ENCODE measurements around the gene FPGS. TPM values are rescaled to one million over a fixed set of nuclear protein-coding genes. Genes with fewer than 3 reads are reported as not detected.

Gene FPGS
- polyA plus RNA-seq, 3 donors, result 45.4 to 53.4 (median 50.6) TPM

GRCh38 chr9:127856094-127856728, 53.5 kb downstream of the FPGS start:
- no peak for DNase-seq

DNA sequence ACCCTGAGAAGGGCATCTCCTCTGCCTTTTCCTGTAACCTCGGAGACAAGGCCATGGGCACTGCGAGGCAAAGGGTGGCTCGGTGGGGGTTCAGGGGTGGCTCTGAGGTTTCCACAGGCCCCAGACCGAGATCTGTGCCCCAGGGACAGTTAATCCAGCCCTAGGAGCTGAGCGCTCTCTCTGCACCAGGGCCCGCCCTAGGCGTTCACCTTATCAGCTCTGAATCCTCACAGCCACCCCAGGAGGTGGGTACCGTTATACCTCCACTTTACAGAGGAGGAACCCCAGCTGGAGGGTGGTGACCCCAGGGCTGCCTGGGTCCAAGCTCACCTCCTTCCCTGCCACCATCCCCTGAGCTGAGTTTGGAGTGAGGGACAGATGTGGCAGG, 54.0 kb downstream of the FPGS start:
- no peak for DNase-seq

DNA sequence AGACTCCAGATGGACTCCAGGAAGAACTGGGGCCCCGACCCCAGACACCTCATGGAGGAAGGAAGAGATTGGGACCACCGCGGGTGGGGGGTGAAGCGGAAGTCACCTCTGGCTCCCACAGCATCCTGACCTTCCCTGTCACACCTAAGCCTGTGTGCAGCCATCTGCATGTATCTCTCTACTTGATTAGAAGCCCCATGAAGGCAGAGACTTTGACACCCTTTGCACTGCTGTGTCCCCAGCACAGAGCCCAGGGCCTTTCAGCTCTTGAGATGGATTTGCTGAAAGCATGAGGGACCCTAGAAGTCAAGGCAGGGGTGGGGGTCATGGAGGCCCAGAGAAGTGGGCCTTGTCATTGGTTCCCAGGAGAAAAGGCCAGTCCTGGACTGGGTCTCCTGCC, 54.6 kb downstream of the FPGS start:
- DNase-seq, result no peak

- DNase-seq, result no peak
Measured at GRCh38 chr9:127858041-127858512, 55.4 kb downstream of the FPGS start.

- no peak for DNase-seq
Measured at GRCh38 chr9:127860260-127860659, 57.6 kb downstream of the FPGS start.

- DNase-seq, result no peak
Measured at GRCh38 chr9:127860779-127861178, 58.1 kb downstream of the FPGS start.

- DNase-seq, result no peak
Measured at GRCh38 chr9:127862075-127863011, 59.7 kb downstream of the FPGS start.

DNA sequence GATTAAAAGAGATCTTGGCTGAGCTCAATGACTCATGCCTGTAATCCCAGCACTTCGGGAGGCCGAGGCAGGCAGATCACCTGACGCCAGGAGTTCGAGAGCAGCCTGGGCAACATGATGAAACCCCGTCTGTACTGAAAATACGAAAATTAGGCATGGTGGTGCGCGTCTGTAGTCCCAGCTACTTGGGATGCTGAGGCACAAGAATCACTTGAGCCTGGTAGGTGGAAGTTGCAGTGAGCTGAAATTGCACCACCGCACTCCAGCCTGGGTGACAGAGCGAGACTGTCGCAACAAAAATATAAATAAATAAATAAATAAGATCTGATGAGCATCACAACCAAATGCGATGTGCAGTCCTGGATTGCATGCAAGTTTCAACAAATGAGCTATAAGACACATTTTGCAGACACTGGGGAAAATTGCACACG, 60.5 kb downstream of the FPGS start:
- no peak for DNase-seq

Other genes with a start within 250 kb of the FPGS start
- gene STXBP1, start 190.6 kb upstream of the FPGS start, polyA plus RNA-seq (ENCODE audit: insufficient read length in 3 of 3), result 10 to 100 TPM; 27.7 to 33.4 (median 33.1) TPM
- gene CFAP157, start 95.9 kb upstream of the FPGS start, polyA plus RNA-seq (ENCODE audit: insufficient read length in 3 of 3), result 1 to 10 TPM; 4.6 to 6.6 (median 6.5) TPM
- 10 to 100 TPM in 2 of 3 donors, 1 to 10 TPM in 1; 7.8 to 13.5 (median 13.2) TPM for gene PTRH1, start 87.2 kb upstream of the FPGS start, polyA plus RNA-seq (ENCODE audit: insufficient read length in 3 of 3)
- under 1 TPM; 0.20 to 0.37 (median 0.26) TPM for gene TTC16, start 86.8 kb upstream of the FPGS start, polyA plus RNA-seq (ENCODE audit: insufficient read length in 3 of 3)
- gene TOR2A, start 67.6 kb upstream of the FPGS start, polyA plus RNA-seq (ENCODE audit: insufficient read length in 3 of 3), result 10 to 100 TPM; 17.6 to 19.8 (median 18.6) TPM
- gene SH2D3C, start 24.2 kb upstream of the FPGS start, polyA plus RNA-seq (ENCODE audit: insufficient read length in 3 of 3), result 10 to 100 TPM; 13.4 to 20.4 (median 19.7) TPM
- gene CDK9, start 16.8 kb upstream of the FPGS start, polyA plus RNA-seq (ENCODE audit: insufficient read length in 3 of 3), result 10 to 100 TPM; 74.6 to 78.2 (median 77.1) TPM
- gene ENG, start 51.8 kb downstream of the FPGS start, polyA plus RNA-seq (ENCODE audit: insufficient read length in 3 of 3), result 10 to 100 TPM; 74.0 to 99.8 (median 89.8) TPM
- 10 to 100 TPM; 44.0 to 46.4 (median 44.7) TPM for gene AK1, start 74.8 kb downstream of the FPGS start, polyA plus RNA-seq (ENCODE audit: insufficient read length in 3 of 3)
- 10 to 100 TPM; 48.1 to 50.6 (median 49.2) TPM for gene ST6GALNAC6, start 96.7 kb downstream of the FPGS start, polyA plus RNA-seq (ENCODE audit: insufficient read length in 3 of 3)
- 10 to 100 TPM; 13.5 to 17.2 (median 16.1) TPM for gene ST6GALNAC4, start 114.2 kb downstream of the FPGS start, polyA plus RNA-seq (ENCODE audit: insufficient read length in 3 of 3)
- 1 to 10 TPM; 1.9 to 2.9 (median 2.7) TPM for gene PIP5KL1, start 127.9 kb downstream of the FPGS start, polyA plus RNA-seq (ENCODE audit: insufficient read length in 3 of 3)
- gene DPM2, start 135.0 kb downstream of the FPGS start, polyA plus RNA-seq (ENCODE audit: insufficient read length in 3 of 3), result 10 to 100 TPM; 38.3 to 43.6 (median 40.8) TPM
- 10 to 100 TPM; 38.0 to 51.3 (median 44.6) TPM for gene EEIG1, start 178.1 kb downstream of the FPGS start, polyA plus RNA-seq (ENCODE audit: insufficient read length in 3 of 3)

Data from renal pelvis (tissue), 4 donors.